ENCODE measurements around the gene LDLRAD2.

Gene LDLRAD2

GRCh38 chr1:21863981-21864380, 51.9 kb downstream of the LDLRAD2 start:
- DNase-seq (ENCODE audit: low spot score): no peak

GRCh38 chr1:21864730-21865129, 52.7 kb downstream of the LDLRAD2 start:
- no peak for DNase-seq (ENCODE audit: low spot score)

- DNase-seq (ENCODE audit: low spot score): no peak
Observed at GRCh38 chr1:21865609-21865942, 53.5 kb downstream of the LDLRAD2 start.

DNA sequence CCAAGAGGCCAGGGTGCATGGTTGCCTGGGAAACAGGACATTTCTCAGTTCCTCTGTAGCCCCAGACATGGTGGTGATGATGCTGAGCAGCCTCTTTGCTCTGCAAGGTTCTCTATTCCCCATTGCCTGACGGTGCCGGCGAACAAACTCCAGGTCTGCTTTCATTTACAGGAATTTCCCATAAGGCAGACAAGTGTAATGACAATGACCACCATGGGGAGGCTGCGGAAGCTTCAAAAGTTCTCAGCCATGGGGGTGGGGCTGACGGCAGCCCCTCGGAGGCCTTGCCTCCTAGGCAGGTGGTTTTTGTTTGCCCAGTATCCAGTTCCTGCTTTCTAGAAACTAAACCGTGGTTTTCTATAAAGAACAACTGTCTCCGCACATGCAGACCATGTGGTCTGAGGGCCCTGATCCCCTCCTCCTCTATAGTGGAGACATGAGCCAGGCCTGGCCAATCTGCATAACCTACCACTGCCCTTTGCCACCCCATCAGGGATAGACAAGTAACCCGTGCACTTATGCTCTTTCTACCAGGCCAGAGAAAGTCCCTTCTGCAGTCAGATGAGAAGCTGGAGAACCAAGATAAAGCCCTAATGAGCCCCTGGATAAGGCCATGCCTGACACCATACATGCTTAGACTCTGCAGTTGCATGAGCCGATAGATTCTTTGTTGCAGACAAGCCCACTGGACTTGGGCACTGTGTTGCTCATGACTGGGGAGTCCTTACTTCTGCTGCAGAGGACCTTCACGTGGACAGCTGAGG, 54.1 kb downstream of the LDLRAD2 start:
- DNase-seq (ENCODE audit: low spot score): peak; percentile 70

GRCh38 chr1:21866707-21867043, 54.6 kb downstream of the LDLRAD2 start:
- no peak for DNase-seq (ENCODE audit: low spot score)

DNA sequence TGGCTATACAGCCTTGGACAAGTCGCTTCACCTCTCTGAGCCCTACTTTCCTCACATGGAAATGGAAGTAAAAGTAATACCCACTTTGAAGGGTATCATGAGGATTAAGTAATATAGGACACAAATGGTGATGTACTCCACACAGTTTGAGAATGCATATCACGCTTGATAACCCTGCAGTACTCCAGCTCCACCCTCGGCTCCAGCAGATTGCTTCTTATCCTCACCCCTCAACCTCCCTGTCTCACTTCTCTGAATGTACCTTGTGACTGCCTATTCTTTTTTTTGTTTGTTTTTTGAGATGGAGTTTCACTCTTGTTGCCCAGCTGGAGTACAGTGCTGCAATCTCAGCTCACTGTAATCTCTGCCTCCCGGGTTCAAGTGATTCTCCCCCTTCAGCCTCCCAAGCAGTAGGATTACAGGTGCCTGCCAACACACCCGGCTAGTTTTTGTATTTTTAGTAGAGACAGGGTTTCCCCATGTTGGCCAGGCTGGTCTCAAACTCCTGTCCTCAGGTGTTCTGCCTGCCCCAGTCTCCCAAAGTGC, 55.5 kb downstream of the LDLRAD2 start:
- DNase-seq (ENCODE audit: low spot score): no peak

GRCh38 chr1:21868482-21868881, 56.4 kb downstream of the LDLRAD2 start:
- no peak for DNase-seq (ENCODE audit: low spot score)

DNA sequence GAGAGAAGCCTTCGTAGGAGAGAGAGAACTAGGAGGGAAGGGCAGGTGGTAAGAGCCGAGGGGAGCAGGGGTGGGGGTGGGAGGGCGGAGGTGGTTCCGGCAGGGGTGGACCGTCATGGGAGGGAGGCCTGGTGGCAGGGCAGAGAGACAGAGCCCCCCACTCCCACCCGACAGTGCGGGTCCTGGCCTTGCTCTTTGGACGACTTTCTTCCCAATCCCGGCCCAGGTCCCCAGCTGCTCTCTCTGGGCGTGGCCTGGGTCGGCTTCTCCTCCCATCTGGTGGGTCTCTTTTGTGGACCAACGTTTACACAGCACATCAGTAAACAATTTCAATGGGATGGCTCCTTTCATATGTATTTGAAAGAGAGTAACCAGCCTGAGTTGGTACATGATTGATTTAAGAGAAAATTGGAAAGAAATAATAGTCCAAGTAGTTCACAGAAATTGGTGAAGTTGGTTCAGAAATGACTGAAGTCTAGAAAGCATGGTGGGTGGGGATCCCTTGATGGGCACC, 56.9 kb downstream of the LDLRAD2 start:
- DNase-seq (ENCODE audit: low spot score): no peak

DNA sequence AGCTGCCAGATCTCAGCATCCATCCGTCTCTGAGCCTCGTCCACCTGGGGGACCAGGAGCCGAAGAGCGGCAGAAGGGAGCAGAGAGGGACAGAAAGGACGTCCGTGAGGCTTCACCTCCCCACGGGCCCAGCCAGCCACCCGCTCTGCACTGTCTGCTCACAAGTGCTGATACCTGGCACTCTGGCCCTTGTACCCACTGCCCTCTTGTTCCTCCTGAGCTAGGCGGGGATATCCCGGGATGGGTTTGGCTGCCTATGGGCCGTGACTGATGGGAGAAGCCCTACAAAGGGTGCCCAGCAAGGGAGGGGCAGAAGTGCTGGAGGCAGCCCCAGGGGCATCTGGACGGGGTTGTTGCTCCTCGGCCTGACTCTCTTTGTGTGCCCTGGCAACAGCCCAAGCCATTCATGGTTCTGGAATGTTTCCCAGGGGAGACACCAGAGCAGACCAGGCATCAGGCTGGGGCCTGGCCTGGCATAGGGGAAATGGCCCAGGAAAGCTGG, 57.6 kb downstream of the LDLRAD2 start:
- DNase-seq (ENCODE audit: low spot score): no peak

GRCh38 chr1:21870611-21871010, 58.5 kb downstream of the LDLRAD2 start:
- DNase-seq (ENCODE audit: low spot score): no peak

DNA sequence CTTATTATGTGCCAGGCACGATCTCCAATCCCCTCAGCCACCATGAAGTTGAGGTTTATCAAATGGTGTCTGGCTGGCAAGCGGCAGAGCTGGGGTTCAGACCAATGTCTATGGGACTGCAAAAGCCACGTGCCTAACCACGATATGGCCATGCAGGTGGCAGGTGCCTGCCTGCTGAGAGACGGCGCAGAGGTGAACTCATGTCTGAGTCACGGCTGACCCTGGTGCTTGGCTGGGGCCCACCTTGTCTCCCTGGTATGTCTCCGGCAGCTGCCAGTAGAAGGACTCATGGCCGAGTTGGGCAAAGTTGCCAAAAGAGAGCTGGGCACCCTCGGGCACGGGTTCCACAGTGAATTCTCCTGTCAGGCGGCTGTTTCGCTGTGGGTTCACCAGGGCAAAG, 59.9 kb downstream of the LDLRAD2 start:
- DNase-seq (ENCODE audit: low spot score): no peak

DNA sequence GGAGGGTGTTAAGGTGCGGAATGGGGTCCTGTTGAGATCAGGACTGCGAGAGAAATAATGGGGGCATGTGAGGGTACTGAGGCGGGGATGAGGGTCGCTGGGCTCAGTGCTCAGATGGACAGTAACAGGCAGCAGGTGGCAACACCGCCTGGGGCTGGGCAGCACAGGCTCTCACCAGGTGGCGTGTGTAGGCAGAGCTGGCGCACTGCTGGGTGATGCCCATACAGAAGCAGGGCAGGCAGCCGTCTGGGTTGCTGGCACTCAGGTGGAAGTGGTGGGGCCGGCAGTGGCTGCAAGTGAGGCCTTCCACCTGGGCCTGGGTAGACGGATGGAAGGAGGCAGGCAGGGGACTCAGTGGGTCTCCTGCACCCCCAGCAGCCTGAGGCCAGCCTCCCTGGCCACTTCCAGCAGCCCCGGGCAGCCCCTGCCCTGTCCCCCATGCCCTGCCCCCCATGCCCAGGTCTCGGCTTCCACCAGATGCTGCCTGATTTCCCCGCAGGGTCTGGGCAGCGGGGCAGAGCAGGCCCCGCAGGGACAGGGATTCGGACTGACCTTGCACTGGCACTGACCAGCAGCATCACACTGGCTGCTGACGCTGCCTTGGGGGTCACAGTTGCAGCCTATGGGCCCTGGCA, 60.5 kb downstream of the LDLRAD2 start:
- no peak for DNase-seq (ENCODE audit: low spot score)

GRCh38 chr1:21873174-21873573, 61.1 kb downstream of the LDLRAD2 start:
- DNase-seq (ENCODE audit: low spot score): no peak

DNA sequence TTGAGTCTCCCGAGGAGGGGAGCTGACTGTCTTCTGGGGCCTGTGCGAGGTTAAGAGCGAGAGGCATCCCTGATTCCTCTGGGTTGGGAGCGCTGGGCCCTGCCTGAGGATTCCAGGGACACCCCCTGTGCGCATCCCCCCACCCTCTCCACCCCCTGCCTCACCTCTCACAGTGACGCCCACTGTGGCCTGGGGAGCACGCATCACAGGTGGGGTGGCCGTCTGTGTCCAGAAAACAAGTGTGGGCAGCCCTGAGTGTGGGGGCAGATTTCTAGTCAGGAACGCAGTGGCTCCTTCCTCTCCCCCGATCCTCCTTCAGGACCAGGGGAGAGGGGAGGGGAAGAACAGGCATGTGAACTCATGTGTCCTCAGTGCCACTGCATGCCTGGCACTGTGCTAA, 61.7 kb downstream of the LDLRAD2 start:
- DNase-seq (ENCODE audit: low spot score): no peak

GRCh38 chr1:21874328-21874727, 62.3 kb downstream of the LDLRAD2 start:
- no peak for DNase-seq (ENCODE audit: low spot score)

Data from hematopoietic multipotent progenitor cell treated with erythropoietin and hydrocortisone succinate and interleukin-3 and kit ligand, for 15 days (in vitro differentiated cells).